HT-29 (cell line): ENCODE measurements around the gene SIAE. TPM values are rescaled to one million over a fixed set of nuclear protein-coding genes. Genes with fewer than 3 reads are reported as not detected.
A peak's percentile ranks its signal among the peaks of the same experiment; 100 is the strongest.
"Not testable (repeated sequence)": the region's sequence is repeated elsewhere in the genome, so short reads cannot be mapped to it uniquely, and the experiment has no call there.

ENCODE experiments used
- DNase-seq: peaks from one replicate; pipeline ENCODE4 v3.0.0-alpha.2; 2015; ENCODE audit warnings: low spot score
- total RNA-seq: library from RNA; depleted of rRNA; stranded (reverse); fragments of >200 nt; shearing (Covaris generic); gene quantifications from 2 replicates; pipeline ENCODE4 v1.2.3, GENCODE V29; 2014

Gene SIAE
- total RNA-seq, 1 experiment from 2014 or later, result 6.9 TPM

- DNase-seq, result no peak
Observed at GRCh38 chr11:124625504-124626168, 47.9 kb downstream of the SIAE start.

GRCh38 chr11:124623861-124624525, 49.5 kb downstream of the SIAE start:
- DNase-seq, result no peak

GRCh38 chr11:124622531-124623451, 50.7 kb downstream of the SIAE start, which contains the start of gene TBRG1:
Gene TBRG1 (plus strand): TSS chr11:124622864. CDS start chr11:124623084, 220 bp downstream.
- peak; percentile 92 for DNase-seq

- no peak for DNase-seq
Observed at GRCh38 chr11:124618863-124619262, 54.7 kb downstream of the SIAE start.

- no peak for DNase-seq
Observed at GRCh38 chr11:124612567-124613246, 60.8 kb downstream of the SIAE start.

GRCh38 chr11:124612045-124612444, 61.5 kb downstream of the SIAE start:
- DNase-seq, result no peak

- DNase-seq, result no peak
Observed at GRCh38 chr11:124611064-124611463, 62.5 kb downstream of the SIAE start, which contains the start of gene PANX3. Gene PANX3 (plus strand): TSS chr11:124611428. CDS start chr11:124611557, 129 bp downstream.

GRCh38 chr11:124610295-124610694, 63.2 kb downstream of the SIAE start:
- DNase-seq, result no peak

- DNase-seq, result no peak
Observed at GRCh38 chr11:124608147-124608546, 65.4 kb downstream of the SIAE start.

- no peak for DNase-seq
Observed at GRCh38 chr11:124605719-124606118, 67.8 kb downstream of the SIAE start.

- DNase-seq, result not testable (repeated sequence)
Observed at GRCh38 chr11:124602723-124603122, 70.8 kb downstream of the SIAE start.

- no peak for DNase-seq
Observed at GRCh38 chr11:124602193-124602592, 71.3 kb downstream of the SIAE start.

- DNase-seq, result no peak
Observed at GRCh38 chr11:124600621-124601320, 72.8 kb downstream of the SIAE start.

- DNase-seq, result no peak
Observed at GRCh38 chr11:124597626-124598025, 75.9 kb downstream of the SIAE start.

- no peak for DNase-seq
Observed at GRCh38 chr11:124595302-124595701, 78.2 kb downstream of the SIAE start.

GRCh38 chr11:124592627-124593026, 80.9 kb downstream of the SIAE start:
- no peak for DNase-seq

- DNase-seq, result no peak
Observed at GRCh38 chr11:124591430-124591829, 82.1 kb downstream of the SIAE start.

- peak; percentile 84 for DNase-seq
Observed at GRCh38 chr11:124586238-124586860, 87.2 kb downstream of the SIAE start.

- no peak for DNase-seq
Observed at GRCh38 chr11:124584681-124585372, 88.7 kb downstream of the SIAE start.

GRCh38 chr11:124583781-124584180, 89.8 kb downstream of the SIAE start:
- DNase-seq, result no peak
